ENCODE measurements around the gene PCDH9. TPM values are rescaled to one million over a fixed set of nuclear protein-coding genes. Genes with fewer than 3 reads are reported as not detected.

The PCDH9 gene
- total and polyA plus RNA-seq, 5 donors from 2014 or later = 0.08 to 0.77 (median 0.09) TPM

DNA sequence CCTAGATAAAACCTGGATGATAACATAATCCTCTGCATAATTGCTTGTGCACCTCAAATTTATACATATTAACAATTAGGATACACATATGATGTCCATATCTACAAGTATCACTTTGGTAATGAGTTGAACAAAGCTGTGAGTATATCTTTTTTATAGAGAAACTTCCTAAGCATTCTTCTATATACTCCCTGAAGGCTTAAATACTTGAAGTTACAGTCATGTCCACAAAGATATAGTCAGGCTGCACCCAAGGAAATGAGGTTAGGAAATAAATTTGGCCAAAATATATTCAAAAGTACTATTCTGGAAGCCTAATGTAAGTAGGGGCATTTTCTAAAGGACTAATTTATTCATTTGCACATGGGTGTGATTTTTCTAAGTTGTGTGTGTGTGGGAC is 761.5 kb downstream of the PCDH9 start:
- H3K9me3 ChIP-seq (ENCODE audit: control insufficient read depth in 2 of 2, low read length in 2 of 2) = no peaks in the 10 kb centered on the region
- ATAC-seq (ENCODE audit: low read depth in 2 of 2) (no peak), DNase-seq (no peak)
- Mint-ChIP-seq H3K4me3 (no peak overlapping the region), H3K27ac (no peak overlapping the region), H3K9me3 (peaks cover 0 to 22% (median 8%) of the 10 kb centered on the region in 7 donors), H3K4me1 (no peaks in the 10 kb centered on the region), H3K27me3 (no peaks in the 10 kb centered on the region), H3K36me3 (no peaks in the 10 kb centered on the region)
- H3K4me3 ChIP-seq (ENCODE audit: low read depth, low read length) = no peak overlapping the region
- no peaks in the 10 kb centered on the region for H3K27me3 ChIP-seq (ENCODE audit: control insufficient read depth, insufficient read depth, low read length)
- H3K36me3 ChIP-seq (ENCODE audit: control insufficient read depth, insufficient read depth, low read length) = no peaks in the 10 kb centered on the region
- no peak overlapping the region for H3K27ac ChIP-seq (ENCODE audit: insufficient read depth, low read length, poor library complexity, severe bottlenecking)
- H3K4me1 ChIP-seq (ENCODE audit: control insufficient read depth, insufficient read depth, low read length, poor library complexity, severe bottlenecking) = no peaks in the 10 kb centered on the region

DNA sequence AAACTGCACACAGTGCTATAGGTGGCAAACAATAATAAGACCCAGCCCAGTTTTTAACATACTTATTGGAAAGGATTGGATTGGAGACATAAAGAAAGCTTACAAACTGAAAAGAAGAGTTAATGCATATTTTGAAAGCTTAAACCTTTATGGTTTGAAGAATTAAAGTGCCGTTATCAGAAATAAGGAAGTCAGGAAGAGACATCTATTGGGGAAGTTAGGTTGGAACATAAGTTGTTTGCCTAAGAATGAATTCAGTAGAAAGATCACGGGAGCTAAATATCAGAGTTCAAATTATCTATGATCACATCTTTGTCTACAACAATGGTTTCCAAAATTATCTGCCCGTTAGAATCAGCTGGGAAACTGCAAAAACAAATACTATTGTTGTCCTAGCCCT is 767.9 kb downstream of the PCDH9 start:
- no peaks in the 10 kb centered on the region for H3K36me3 Mint-ChIP-seq
- peaks cover 0 to 5% (median 0%) of the 10 kb centered on the region in 4 donors for H3K4me1 Mint-ChIP-seq
- Histone ChIP-seq H3K9me3 (ENCODE audit: control insufficient read depth in 2 of 2, low read length in 2 of 2) (no peaks in the 10 kb centered on the region), H3K36me3 (ENCODE audit: control insufficient read depth, insufficient read depth, low read length) (no peaks in the 10 kb centered on the region), H3K4me3 (ENCODE audit: low read depth, low read length) (no peak overlapping the region), H3K27me3 (ENCODE audit: control insufficient read depth, insufficient read depth, low read length) (no peaks in the 10 kb centered on the region), H3K4me1 (ENCODE audit: control insufficient read depth, insufficient read depth, low read length, poor library complexity, severe bottlenecking) (no peaks in the 10 kb centered on the region), H3K27ac (ENCODE audit: insufficient read depth, low read length, poor library complexity, severe bottlenecking) (no peak overlapping the region)
- no peaks in the 10 kb centered on the region for H3K27me3 Mint-ChIP-seq
- peaks cover 2 to 29% (median 6%) of the 10 kb centered on the region in 7 donors for H3K9me3 Mint-ChIP-seq
- ATAC-seq (ENCODE audit: low read depth in 2 of 2) = no peak
- no peak for DNase-seq
- H3K4me3 Mint-ChIP-seq = no peak overlapping the region
- no peak overlapping the region for H3K27ac Mint-ChIP-seq

DNA sequence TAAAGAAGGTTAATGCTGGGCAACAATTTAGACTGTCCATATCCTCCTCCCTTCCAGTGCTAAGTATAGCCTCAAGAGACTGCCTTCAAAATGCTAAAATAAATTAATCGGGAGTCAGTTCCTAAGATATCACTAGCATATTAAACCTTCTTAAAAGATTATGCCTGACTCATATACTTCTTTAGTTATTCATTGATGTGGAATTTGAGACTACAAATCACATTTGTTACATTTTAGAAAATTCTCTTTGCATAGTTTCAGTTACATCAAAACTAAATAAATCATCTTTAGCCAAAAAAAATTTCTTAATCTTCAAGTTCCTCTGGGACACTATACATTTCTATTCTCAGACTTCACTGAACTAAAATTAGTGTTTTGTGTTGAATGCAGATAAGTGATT is 769.1 kb downstream of the PCDH9 start:
- Histone ChIP-seq H3K4me1 (ENCODE audit: control insufficient read depth, insufficient read depth, low read length, poor library complexity, severe bottlenecking) (no peaks in the 10 kb centered on the region), H3K36me3 (ENCODE audit: control insufficient read depth, insufficient read depth, low read length) (no peaks in the 10 kb centered on the region), H3K9me3 (ENCODE audit: control insufficient read depth in 2 of 2, low read length in 2 of 2) (no peaks in the 10 kb centered on the region), H3K27ac (ENCODE audit: insufficient read depth, low read length, poor library complexity, severe bottlenecking) (no peak overlapping the region), H3K27me3 (ENCODE audit: control insufficient read depth, insufficient read depth, low read length) (no peaks in the 10 kb centered on the region), H3K4me3 (ENCODE audit: low read depth, low read length) (no peak overlapping the region)
- Mint-ChIP-seq H3K27ac (no peak overlapping the region), H3K4me3 (no peak overlapping the region), H3K27me3 (no peaks in the 10 kb centered on the region), H3K36me3 (no peaks in the 10 kb centered on the region), H3K4me1 (peaks cover 0 to 5% (median 0%) of the 10 kb centered on the region in 4 donors), H3K9me3 (peaks cover 2 to 25% (median 5%) of the 10 kb centered on the region in 7 donors)
- ATAC-seq (ENCODE audit: low read depth in 2 of 2) = no peak
- no peak for DNase-seq

DNA sequence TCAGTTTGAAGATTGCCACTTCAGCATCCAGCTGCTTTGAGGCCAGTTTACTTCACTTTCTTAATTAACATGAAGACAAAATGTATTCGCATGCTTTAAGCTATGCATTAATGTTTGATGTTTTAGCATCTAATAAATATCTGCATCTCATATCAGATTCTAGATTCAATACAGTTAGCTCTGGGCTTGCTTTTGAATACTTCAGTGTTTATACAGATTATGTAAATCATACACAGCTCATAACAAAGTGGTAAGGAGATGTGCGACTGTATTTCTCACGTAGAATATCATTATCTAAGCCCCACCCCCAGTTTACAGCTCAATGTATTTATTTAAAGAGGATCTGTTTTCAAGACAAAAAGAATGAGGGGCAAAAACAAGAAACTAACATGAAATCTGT is 770.5 kb downstream of the PCDH9 start:
- H3K9me3 ChIP-seq (ENCODE audit: control insufficient read depth in 2 of 2, low read length in 2 of 2) = no peaks in the 10 kb centered on the region
- H3K4me3 Mint-ChIP-seq = no peak overlapping the region
- no peaks in the 10 kb centered on the region for H3K36me3 Mint-ChIP-seq
- no peak overlapping the region for H3K4me3 ChIP-seq (ENCODE audit: low read depth, low read length)
- H3K27ac Mint-ChIP-seq = no peak overlapping the region
- H3K27me3 ChIP-seq (ENCODE audit: control insufficient read depth, insufficient read depth, low read length) = no peaks in the 10 kb centered on the region
- H3K27ac ChIP-seq (ENCODE audit: insufficient read depth, low read length, poor library complexity, severe bottlenecking) = no peak overlapping the region
- peaks cover 0 to 21% (median 4%) of the 10 kb centered on the region in 7 donors for H3K9me3 Mint-ChIP-seq
- H3K4me1 ChIP-seq (ENCODE audit: control insufficient read depth, insufficient read depth, low read length, poor library complexity, severe bottlenecking) = no peaks in the 10 kb centered on the region
- DNase-seq (no peak), ATAC-seq (ENCODE audit: low read depth in 2 of 2) (no peak)
- peaks cover 0 to 5% (median 0%) of the 10 kb centered on the region in 4 donors for H3K4me1 Mint-ChIP-seq
- H3K27me3 Mint-ChIP-seq = no peaks in the 10 kb centered on the region
- H3K36me3 ChIP-seq (ENCODE audit: control insufficient read depth, insufficient read depth, low read length) = no peaks in the 10 kb centered on the region

DNA sequence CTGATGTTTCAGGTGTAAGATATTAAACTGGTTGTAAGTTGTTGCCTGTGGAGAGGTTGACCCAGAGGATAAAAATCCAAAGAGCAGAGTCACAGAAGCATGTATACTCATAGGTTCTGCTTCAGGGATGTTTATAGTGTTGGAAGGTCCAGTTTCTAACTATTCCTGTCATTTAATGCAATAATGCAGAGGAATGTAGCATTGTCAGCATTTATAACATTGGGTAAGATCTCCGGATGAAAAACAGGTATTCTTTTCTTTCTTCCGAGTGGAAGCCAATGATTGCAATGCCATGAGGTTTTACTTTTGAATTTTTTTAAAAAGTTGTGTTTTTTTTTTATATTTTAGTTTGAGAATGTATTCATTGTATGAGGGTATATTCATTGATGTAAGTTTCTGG is 771.0 kb downstream of the PCDH9 start:
- DNase-seq = no peak
- no peak overlapping the region for H3K4me3 Mint-ChIP-seq
- H3K4me3 ChIP-seq (ENCODE audit: low read depth, low read length) = no peak overlapping the region
- H3K36me3 Mint-ChIP-seq = no peaks in the 10 kb centered on the region
- peaks cover 0 to 21% (median 4%) of the 10 kb centered on the region in 7 donors for H3K9me3 Mint-ChIP-seq
- no peak overlapping the region for H3K27ac ChIP-seq (ENCODE audit: insufficient read depth, low read length, poor library complexity, severe bottlenecking)
- no peaks in the 10 kb centered on the region for H3K27me3 Mint-ChIP-seq
- ATAC-seq (ENCODE audit: low read depth in 2 of 2) = no peak
- H3K9me3 ChIP-seq (ENCODE audit: control insufficient read depth in 2 of 2, low read length in 2 of 2) = no peaks in the 10 kb centered on the region
- H3K27me3 ChIP-seq (ENCODE audit: control insufficient read depth, insufficient read depth, low read length) = no peaks in the 10 kb centered on the region
- no peak overlapping the region for H3K27ac Mint-ChIP-seq
- H3K4me1 Mint-ChIP-seq = peaks cover 0 to 5% (median 0%) of the 10 kb centered on the region in 4 donors
- no peaks in the 10 kb centered on the region for H3K4me1 ChIP-seq (ENCODE audit: control insufficient read depth, insufficient read depth, low read length, poor library complexity, severe bottlenecking)
- no peaks in the 10 kb centered on the region for H3K36me3 ChIP-seq (ENCODE audit: control insufficient read depth, insufficient read depth, low read length)

DNA sequence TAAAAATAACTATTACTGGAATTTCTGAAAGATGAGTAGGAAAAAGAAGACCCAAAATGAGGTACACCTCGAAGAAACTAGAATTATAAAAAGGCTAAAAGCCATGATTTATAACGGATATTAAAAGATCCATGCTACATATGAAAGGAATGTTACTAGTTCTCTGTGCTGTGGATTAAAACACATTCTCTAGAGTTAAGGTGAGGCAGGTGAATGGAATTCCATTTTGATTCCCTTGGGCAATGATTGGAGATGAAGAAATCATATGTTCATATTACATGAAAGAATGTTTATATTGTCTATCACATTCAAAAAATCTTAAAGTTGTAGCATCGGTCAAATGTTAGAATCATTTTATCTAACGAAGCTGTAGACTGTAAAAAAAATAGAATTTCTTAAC is 783.7 kb downstream of the PCDH9 start:
- Mint-ChIP-seq H3K27me3 (no peaks in the 10 kb centered on the region), H3K27ac (no peak overlapping the region), H3K4me1 (no peaks in the 10 kb centered on the region), H3K4me3 (no peak overlapping the region), H3K9me3 (peaks cover 0 to 15% (median 2%) of the 10 kb centered on the region in 7 donors), H3K36me3 (no peaks in the 10 kb centered on the region)
- Histone ChIP-seq H3K4me1 (ENCODE audit: control insufficient read depth, insufficient read depth, low read length, poor library complexity, severe bottlenecking) (no peaks in the 10 kb centered on the region), H3K27ac (ENCODE audit: insufficient read depth, low read length, poor library complexity, severe bottlenecking) (no peak overlapping the region), H3K36me3 (ENCODE audit: control insufficient read depth, insufficient read depth, low read length) (no peaks in the 10 kb centered on the region), H3K4me3 (ENCODE audit: low read depth, low read length) (no peak overlapping the region), H3K9me3 (ENCODE audit: control insufficient read depth in 2 of 2, low read length in 2 of 2) (no peaks in the 10 kb centered on the region), H3K27me3 (ENCODE audit: control insufficient read depth, insufficient read depth, low read length) (no peaks in the 10 kb centered on the region)
- ATAC-seq (ENCODE audit: low read depth in 2 of 2) = no peak
- DNase-seq = no peak

DNA sequence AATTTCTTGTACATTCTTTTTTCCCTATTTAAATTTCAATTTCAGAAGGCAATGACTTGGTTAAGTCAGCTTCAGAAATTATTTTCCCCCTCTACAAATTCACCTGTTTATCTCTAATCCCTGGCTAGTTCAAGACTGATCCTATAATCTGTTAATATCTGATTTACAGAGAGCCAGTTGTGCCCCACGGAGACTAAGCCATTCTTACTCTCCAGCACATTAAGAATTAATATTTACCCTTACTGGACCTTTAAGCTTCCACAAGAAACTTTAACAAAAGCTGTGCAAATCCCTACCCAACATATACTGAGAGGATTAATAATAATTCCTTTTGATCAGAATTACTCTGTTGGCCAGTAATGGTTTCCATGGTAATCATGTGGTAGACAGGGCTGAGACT is 786.2 kb downstream of the PCDH9 start:
- no peak overlapping the region for H3K4me3 ChIP-seq (ENCODE audit: low read depth, low read length)
- H3K27me3 ChIP-seq (ENCODE audit: control insufficient read depth, insufficient read depth, low read length) = no peaks in the 10 kb centered on the region
- H3K4me1 ChIP-seq (ENCODE audit: control insufficient read depth, insufficient read depth, low read length, poor library complexity, severe bottlenecking) = no peaks in the 10 kb centered on the region
- no peak overlapping the region for H3K27ac Mint-ChIP-seq
- peaks cover 0 to 14% (median 1%) of the 10 kb centered on the region in 7 donors for H3K9me3 Mint-ChIP-seq
- H3K4me1 Mint-ChIP-seq = no peaks in the 10 kb centered on the region
- no peaks in the 10 kb centered on the region for H3K36me3 ChIP-seq (ENCODE audit: control insufficient read depth, insufficient read depth, low read length)
- no peak overlapping the region for H3K27ac ChIP-seq (ENCODE audit: insufficient read depth, low read length, poor library complexity, severe bottlenecking)
- DNase-seq = no peak
- no peaks in the 10 kb centered on the region for H3K9me3 ChIP-seq (ENCODE audit: control insufficient read depth in 2 of 2, low read length in 2 of 2)
- ATAC-seq (ENCODE audit: low read depth in 2 of 2) = no peak
- H3K36me3 Mint-ChIP-seq = no peaks in the 10 kb centered on the region
- no peaks in the 10 kb centered on the region for H3K27me3 Mint-ChIP-seq
- H3K4me3 Mint-ChIP-seq = no peak overlapping the region

DNA sequence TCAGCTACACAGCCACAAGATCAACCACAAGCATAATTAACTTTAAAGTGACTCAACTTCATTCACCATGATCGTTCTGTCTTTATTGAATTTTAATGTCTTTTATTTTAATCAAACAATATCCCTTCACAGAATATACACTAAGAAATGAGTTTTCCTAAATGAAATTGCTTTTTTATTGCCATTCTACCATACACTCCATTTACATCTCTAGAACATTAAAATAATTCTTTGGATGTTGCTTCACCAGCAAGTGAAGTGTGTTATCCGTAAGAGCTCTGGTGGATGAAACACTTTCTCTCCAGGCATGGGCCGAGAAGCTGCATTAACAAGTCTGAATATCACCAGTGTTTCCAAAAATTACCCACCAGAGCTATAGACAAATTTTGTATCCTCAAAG is 789.2 kb downstream of the PCDH9 start:
- no peaks in the 10 kb centered on the region for H3K4me1 Mint-ChIP-seq
- H3K9me3 Mint-ChIP-seq = peaks cover 0 to 18% (median 4%) of the 10 kb centered on the region in 7 donors
- no peak overlapping the region for H3K4me3 Mint-ChIP-seq
- Histone ChIP-seq H3K4me3 (ENCODE audit: low read depth, low read length) (no peak overlapping the region), H3K9me3 (ENCODE audit: control insufficient read depth in 2 of 2, low read length in 2 of 2) (peaks cover 0 to 5% of the 10 kb centered on the region in 2 experiments), H3K36me3 (ENCODE audit: control insufficient read depth, insufficient read depth, low read length) (no peaks in the 10 kb centered on the region), H3K4me1 (ENCODE audit: control insufficient read depth, insufficient read depth, low read length, poor library complexity, severe bottlenecking) (no peaks in the 10 kb centered on the region), H3K27ac (ENCODE audit: insufficient read depth, low read length, poor library complexity, severe bottlenecking) (no peak overlapping the region), H3K27me3 (ENCODE audit: control insufficient read depth, insufficient read depth, low read length) (no peaks in the 10 kb centered on the region)
- no peaks in the 10 kb centered on the region for H3K27me3 Mint-ChIP-seq
- H3K27ac Mint-ChIP-seq = no peak overlapping the region
- no peak for DNase-seq
- no peaks in the 10 kb centered on the region for H3K36me3 Mint-ChIP-seq
- ATAC-seq (ENCODE audit: low read depth in 2 of 2) = no peak

Measured in CD4-positive, CD25-positive, alpha-beta regulatory T cell (primary cell).